Measurements from ENCODE around the gene MCCC2. TPM values are rescaled to one million over a fixed set of nuclear protein-coding genes. Genes with fewer than 3 reads are reported as not detected.

Gene MCCC2
- total and polyA plus RNA-seq, 4 donors = 28.0 to 82.4 (median 61.8) TPM

GRCh38 chr5:71705421-71705820 lies 118.3 kb downstream of the MCCC2 start (continued):
- TF ChIP-seq ATF3 (IDR thresholded peaks at IDR 0.05) = no peak

- WGBS = 39% methylated on average over 3 of the region's 3 CpGs
- H3K9me3 ChIP-seq (ENCODE audit: control insufficient read depth in 4 of 4, low read length in 3 of 4) = peaks cover 0 to 1% (median 0%) of the 10 kb centered on the region in 4 donors
- H3K4me1 ChIP-seq (ENCODE audit: control insufficient read depth in 4 of 4, insufficient read depth in 4 of 4, low read length in 3 of 4) = no peaks in the 10 kb centered on the region
- TF ChIP-seq TAF1 (conservative IDR thresholded peaks at IDR 0.05) (no peak), ZBTB33 (IDR thresholded peaks at IDR 0.05) (no peak), RAD21 (IDR thresholded peaks at IDR 0.05) (no peak), NR2F2 (IDR thresholded peaks at IDR 0.05) (no peak), EGR1 (IDR thresholded peaks at IDR 0.05; ENCODE audit: low read depth in 2 of 2) (no peak), CTCF (IDR thresholded peaks at IDR 0.05; ENCODE audit: low read depth, low read length, missing input control) (no peak), GABPA (IDR thresholded peaks at IDR 0.05 in 1 of 2, conservative IDR thresholded peaks at IDR 0.05 in 1 of 2) (no peak), YY1 (IDR thresholded peaks at IDR 0.05) (no peak), FOXA2 (IDR thresholded peaks at IDR 0.05) (no peak), HNF4G (IDR thresholded peaks at IDR 0.05) (no peak), FOXA1 (IDR thresholded peaks at IDR 0.05) (no peak), SP1 (IDR thresholded peaks at IDR 0.05) (no peak), MAX (IDR thresholded peaks at IDR 0.05) (no peak), JUND (IDR thresholded peaks at IDR 0.05) (no peak)
- H3K27me3 ChIP-seq (ENCODE audit: control insufficient read depth in 4 of 4, insufficient read depth in 4 of 4, low read length in 3 of 4) = peaks cover 0 to 5% (median 0%) of the 10 kb centered on the region in 4 donors
- no peak overlapping the region for H3K27ac ChIP-seq (ENCODE audit: low read depth in 1 of 2, low read length in 2 of 2)
- H3K36me3 ChIP-seq (ENCODE audit: control insufficient read depth in 4 of 4, insufficient read depth in 3 of 4, low read depth in 1 of 4, low read length in 3 of 4) = no peaks in the 10 kb centered on the region
- no peak overlapping the region for H3K4me3 ChIP-seq (ENCODE audit: low read depth in 1 of 3, low read length in 3 of 3)
- no peak for DNase-seq (ENCODE audit: low spot score)
- no peak overlapping the region for H3K9ac ChIP-seq (ENCODE audit: low read depth in 1 of 2, low read length in 2 of 2)
These were observed 119.8 kb downstream of the MCCC2 start for GRCh38 chr5:71706906-71707305.

Small RNA genes lying within 50 kb of the gene (small RNA-seq; reads per million reads assigned to genes)
- gene HMGN1P12 = not detected

Other genes with a start within 250 kb of the MCCC2 start
- 10 to 100 TPM; 15.8 to 17.2 TPM for gene BDP1, start 131.7 kb upstream of the MCCC2 start, total RNA-seq
- 1 to 10 TPM; 3.8 to 9.6 TPM for gene BDP1, start 131.7 kb upstream of the MCCC2 start, polyA plus RNA-seq
- not detected for gene CARTPT, start 131.9 kb downstream of the MCCC2 start, total RNA-seq
- not detected for gene CARTPT, start 131.9 kb downstream of the MCCC2 start, polyA plus RNA-seq